GM12878 (cell line): ENCODE results near the gene ANKRD44. TPM values are rescaled to one million over a fixed set of nuclear protein-coding genes. Genes with fewer than 3 reads are reported as not detected.

ENCODE experiments used
- ATAC-seq: fragments of 200-7000 bp; cut with Tn5 transposase; 3 replicates; pipeline ENCODE4 v1.9.1; 2020; ENCODE audit warnings: mild to moderate bottlenecking, moderate library complexity
- BruUV-seq: library from RNA; stranded (reverse); fragments of 400-500 nt; replicated peaks from 2 replicates; lab custom pipeline; 2021; lab: Mats Ljungman, UMichigan
- CTCF ChIA-PET: fragments of 300-600 bp; sonication (Branson Sonifier 250); formaldehyde crosslinking; extraction: SDS; loops from one replicate; lab custom pipeline; 2021; ENCODE audit warnings: inconsistent platforms; lab: Yijun Ruan, JAX
- POLR2A ChIA-PET: fragments of 350-600 bp; formaldehyde crosslinking; extraction: SDS; loops from one replicate; lab custom pipeline; 2021; ENCODE audit warnings: inconsistent platforms; lab: Charles Lee
- RAD21 ChIA-PET: fragments of 300-600 bp; sonication (Branson Sonifier 250); formaldehyde crosslinking; loops from one replicate; lab custom pipeline; 2023; ENCODE audit warnings: antibody characterized with exemption; ENCODE audit not compliant: unreplicated experiment; lab: Charles Lee
- SMC1A ChIA-PET: fragments of 300-600 bp; sonication (Branson Sonifier 250); formaldehyde crosslinking; loops from one replicate; lab custom pipeline; 2023; ENCODE audit not compliant: unreplicated experiment, uncharacterized antibody; lab: Charles Lee
- DNase-seq: peaks from one replicate; pipeline ENCODE4 v3.0.0-alpha.2; 2011; ENCODE audit warnings: low read depth, low spot score
- FAIRE-seq: peaks from 3 replicates; lab custom pipeline; 2011; peaks lifted over from hg19 to GRCh38; lab: Jason Lieb, UNC
- H2AFZ ChIP-seq: 2 replicates; pipeline ENCODE4 v1.6.0; 2011; ENCODE audit warnings: low read depth, low read length, control low read depth; ENCODE audit not compliant: control insufficient read depth
- H3K27ac ChIP-seq: 2 replicates; pipeline ENCODE4 v1.5.1; 2011; ENCODE audit warnings: control low read depth; ENCODE audit not compliant: control insufficient read depth, insufficient read depth
- H3K27me3 ChIP-seq, 2 experiments: replicated peaks in 1 of 2; 2 replicates each; pipeline versions ENCODE4 v1.6.0 to v1.6.1; 2011; ENCODE audit warnings: low read length in 1 of 2; ENCODE audit not compliant: control insufficient read depth in 2 of 2, insufficient read depth in 2 of 2
- H3K36me3 ChIP-seq, 2 experiments: 2 replicates each; pipeline ENCODE4 v1.5.1; 2011; ENCODE audit warnings: low read length in 1 of 2; ENCODE audit not compliant: control insufficient read depth in 2 of 2, insufficient read depth in 2 of 2
- H3K4me1 ChIP-seq: 2 replicates; pipeline ENCODE4 v1.6.1; 2011; ENCODE audit warnings: mild to moderate bottlenecking, low read length, moderate library complexity, mixed read lengths; ENCODE audit not compliant: control insufficient read depth, insufficient read depth
- H3K4me2 ChIP-seq: 2 replicates; pipeline ENCODE4 v1.6.0; 2011; ENCODE audit warnings: control low read depth; ENCODE audit not compliant: control insufficient read depth, insufficient read depth
- H3K4me3 ChIP-seq: fragments of 200-600 bp; sonication (generic); 2 replicates; pipeline ENCODE4 v1.5.1; 2016
- H3K79me2 ChIP-seq: 2 replicates; pipeline ENCODE4 v1.6.0; 2011; ENCODE audit warnings: low read length; ENCODE audit not compliant: control insufficient read depth, insufficient read depth
- H3K9ac ChIP-seq: 2 replicates; pipeline ENCODE4 v1.8.0; 2011; ENCODE audit warnings: low read length, control low read depth, mixed read lengths; ENCODE audit not compliant: control insufficient read depth, insufficient read depth
- H3K9me3 ChIP-seq: replicated peaks from 3 replicates; pipeline ENCODE4 v1.5.1; 2011; ENCODE audit warnings: mild to moderate bottlenecking, low read length; ENCODE audit not compliant: control insufficient read depth, insufficient read depth
- H4K20me1 ChIP-seq: 2 replicates; pipeline ENCODE4 v1.6.0; 2011; ENCODE audit not compliant: control insufficient read depth, insufficient read depth
- CHD1 ChIP-seq: IDR thresholded peaks from 2 replicates; pipeline ENCODE4 v1.6.1; 2012; ENCODE audit warnings: low read depth, low read length, improper control_type of control experiment
- E4F1 ChIP-seq: fragments of 450-650 bp; IDR thresholded peaks from 2 replicates; pipeline ENCODE4 v1.6.1; 2018; ENCODE audit warnings: borderline replicate concordance, mild to moderate bottlenecking; ENCODE audit not compliant: partially characterized antibody
- EED ChIP-seq: sonication (generic); IDR thresholded peaks from 2 replicates; pipeline ENCODE4 v1.6.1; 2016; ENCODE audit warnings: antibody characterized with exemption, low read depth
- KDM1A ChIP-seq: fragments of 200-600 bp; sonication (generic); IDR thresholded peaks from 2 replicates; pipeline ENCODE4 v1.6.1; 2016; ENCODE audit warnings: borderline replicate concordance
- KLF5 ChIP-seq: fragments of 450-650 bp; IDR thresholded peaks from 2 replicates; pipeline ENCODE4 v1.6.1; 2014; ENCODE audit warnings: mild to moderate bottlenecking; ENCODE audit not compliant: partially characterized antibody
- RAD21 ChIP-seq: IDR thresholded peaks from 2 replicates; pipeline ENCODE4 v1.6.1; 2011; ENCODE audit warnings: mild to moderate bottlenecking, low read depth, low read length, moderate library complexity; ENCODE audit not compliant: insufficient read depth
- ZBED1 ChIP-seq: IDR thresholded peaks from 2 replicates; pipeline ENCODE4 v1.6.1; 2016; ENCODE audit warnings: borderline replicate concordance
- WGBS: methylation state at CpG from one replicate; pipeline ENCODE4 v1.1.6; 2016; ENCODE audit warnings: low lambda C conversion rate; ENCODE audit not compliant: insufficient replicate concordance, insufficient coverage; ENCODE audit errors: missing lambda C conversion rate; 5-methylcytosine and 5-hydroxymethylcytosine counted together
- in situ Hi-C: fragments of 300-500 bp; cut with MboI; formaldehyde crosslinking; loops from 9 replicates; pipeline ENCODE4 v1.14.3; 2018; ENCODE audit warnings: mixed read lengths
- intact Hi-C: fragments of 100-400 bp; cut with micrococcal nuclease; formaldehyde crosslinking; loops from one replicate; pipeline ENCODE4 v1.14.2; 2022; ENCODE audit not compliant: unreplicated experiment
- polyA plus RNA-seq, 11 experiments: library from polyadenylated mRNA; depleted of rRNA in 4 of 11; unstranded in 6 of 11; stranded (reverse) in 5 of 11; fragments of >200 nt; fragmentation: Nextera tagmentation in 4 of 11; fragmentation: Illumina TruSeq in 1 of 11; extraction: Ambion mirVana in 4 of 11; extraction: Trizol in 1 of 11; gene quantifications; 1 replicate in 1 of 11; 2 replicates in 10 of 11; pipeline versions ENCODE4 v1.2.1 to v1.2.3, GENCODE V29; 2011 to 2016; ENCODE audit warnings: inconsistent platforms in 2 of 11, missing spikeins in 2 of 11, low read depth in 1 of 11
- total RNA-seq, 4 experiments: library from RNA; depleted of rRNA in 3 of 4; stranded (reverse); fragments of >200 nt in 3 of 4; fragmentation: Illumina TruSeq in 1 of 4; extraction: Trizol in 1 of 4; gene quantifications; 2 replicates each; pipeline versions ENCODE4 v1.2.1 to v1.2.3, GENCODE V29; 2013 to 2021

ANKRD44 gene
- total and polyA plus RNA-seq, 10 of the 15 experiments (the other 5 are each of a cell fraction or from before 2014, with no cell fraction given) = 19.1 to 99.1 (median 59.6) TPM

- TF ChIP-seq E4F1 = no peak
Measured at GRCh38 chr2:197081294-197081693, 229.3 kb downstream of the ANKRD44 start (continued).

- no TSS peak for BruUV-seq
- DNase-seq (no peak), ATAC-seq (no peak), FAIRE-seq (no peak)
- no peaks in the 10 kb centered on the region for H3K79me2 ChIP-seq
- in situ Hi-C loops = no loop called here
- H4K20me1 ChIP-seq = no peaks in the 10 kb centered on the region; the same call in 1 of the 2 replicates
- ChIA-PET RAD21 (no interaction called here), POLR2A (no interaction called here), CTCF (interaction anchor here (2.1 kb wide), 1 partner anchor 33 kb away, joined by 8 read pairs; no protein-coding TSS in a partner anchor), SMC1A (interaction anchor here (0.6 to 1.4 kb wide), 2 partner anchors 33 to 154 kb away, joined by 3 to 4 read pairs; no protein-coding TSS in a partner anchor)
- intact Hi-C loops = no loop called here
- TF ChIP-seq EED = no peak
- no peak for TF ChIP-seq RAD21
- no peak for TF ChIP-seq ZBED1
- TF ChIP-seq CHD1 = no peak
- TF ChIP-seq KLF5 = no peak
- TF ChIP-seq KDM1A = no peak
- 92% methylated on average over 7 of the region's 7 CpGs for WGBS
- H3K27ac ChIP-seq = no peak overlapping the region
- H3K36me3 ChIP-seq = peaks cover 5 to 37% of the 10 kb centered on the region in 2 experiments
- H3K27me3 ChIP-seq = no peaks in the 10 kb centered on the region
- no peak overlapping the region for H3K4me2 ChIP-seq
- no peak overlapping the region for H2AFZ ChIP-seq
- H3K4me1 ChIP-seq = no peaks in the 10 kb centered on the region
- H3K4me3 ChIP-seq = no peak overlapping the region
- H3K9me3 ChIP-seq = no peaks in the 10 kb centered on the region; the same call in 2 of the 3 replicates
- no peak overlapping the region for H3K9ac ChIP-seq
Measured at GRCh38 chr2:197080578-197081216, 229.9 kb downstream of the ANKRD44 start.
